OCI-LY7 (cell line): ENCODE results near the gene MCTP2. TPM values are rescaled to one million over a fixed set of nuclear protein-coding genes. Genes with fewer than 3 reads are reported as not detected.
"Not testable (repeated sequence)": the region's sequence is repeated elsewhere in the genome, so short reads cannot be mapped to it uniquely, and the experiment has no call there.

Experiments used
- BruUV-seq: library from RNA; stranded (reverse); fragments of 400-500 nt; replicated peaks from 2 replicates; lab custom pipeline; 2021; lab: Mats Ljungman, UMichigan
- CTCF ChIA-PET: fragments of 300-600 bp; sonication (Branson Sonifier 250); formaldehyde crosslinking; loops from one replicate; lab custom pipeline; 2022; ENCODE audit warnings: antibody characterized with exemption; ENCODE audit not compliant: unreplicated experiment; lab: Charles Lee
- POLR2A ChIA-PET: fragments of 300-600 bp; sonication (Branson Sonifier 250); formaldehyde crosslinking; loops from one replicate; lab custom pipeline; 2022; ENCODE audit warnings: antibody characterized with exemption; lab: Charles Lee
- DNase-seq: peaks from one replicate; pipeline ENCODE4 v3.0.0-alpha.2; 2015; ENCODE audit warnings: low spot score
- H2AFZ ChIP-seq: fragments of 200-600 bp; sonication (generic), shearing (Covaris generic); 2 replicates; pipeline ENCODE4 v1.6.1; 2014; ENCODE audit warnings: mild to moderate bottlenecking, antibody characterized with exemption, low read length, moderate library complexity
- H3K27ac ChIP-seq: fragments of 200-600 bp; sonication (generic); 2 replicates; pipeline ENCODE4 v1.5.1; 2014; ENCODE audit warnings: mixed run types, low read depth, mild to moderate bottlenecking, moderate library complexity, low read length, inconsistent platforms; ENCODE audit not compliant: poor library complexity, severe bottlenecking
- H3K36me3 ChIP-seq: fragments of 200-600 bp; sonication (generic); 2 replicates; pipeline ENCODE4 v1.6.1; 2014; ENCODE audit warnings: mild to moderate bottlenecking, antibody characterized with exemption, low read length, moderate library complexity, mixed read lengths; ENCODE audit not compliant: insufficient read depth
- H3K4me1 ChIP-seq: fragments of 200-600 bp; sonication (generic); 2 replicates; pipeline ENCODE4 v1.5.1; 2014; ENCODE audit warnings: mild to moderate bottlenecking, low read length; ENCODE audit not compliant: insufficient read depth, poor library complexity, severe bottlenecking
- H3K4me2 ChIP-seq: fragments of 200-600 bp; sonication (generic); 2 replicates; pipeline ENCODE4 v1.6.1; 2014; ENCODE audit warnings: mild to moderate bottlenecking, low read length
- H3K4me3 ChIP-seq: fragments of 200-600 bp; sonication (generic); 2 replicates; pipeline ENCODE4 v1.5.1; 2014; ENCODE audit warnings: mild to moderate bottlenecking, low read depth, low read length; ENCODE audit not compliant: poor library complexity, severe bottlenecking
- H3K79me2 ChIP-seq: fragments of 200-600 bp; sonication (generic); 2 replicates; pipeline ENCODE4 v1.6.1; 2016; ENCODE audit warnings: low read depth, mild to moderate bottlenecking, low read length, moderate library complexity, mixed read lengths; ENCODE audit not compliant: insufficient read depth
- H3K9me2 ChIP-seq: fragments of 200-600 bp; sonication (generic); 2 replicates; pipeline ENCODE4 v1.6.1; 2016; ENCODE audit warnings: mild to moderate bottlenecking, low read length, mixed read lengths; ENCODE audit not compliant: insufficient read depth
- H3K9me3 ChIP-seq: fragments of 200-600 bp; sonication (generic); 2 replicates; pipeline ENCODE4 v1.6.1; 2014; ENCODE audit warnings: mild to moderate bottlenecking, mixed run types, low read length, mixed read lengths
- H4K20me1 ChIP-seq: fragments of 200-600 bp; sonication (generic); 2 replicates; pipeline ENCODE4 v1.6.1; 2014; ENCODE audit warnings: mild to moderate bottlenecking, antibody characterized with exemption, low read length, moderate library complexity, mixed read lengths; ENCODE audit not compliant: insufficient read depth
- EZH2phosphoT487 ChIP-seq: fragments of 200-600 bp; sonication (generic); IDR thresholded peaks from 2 replicates; pipeline ENCODE4 v1.6.1; 2018; ENCODE audit warnings: low read depth, borderline replicate concordance, mild to moderate bottlenecking, mixed run types, antibody characterized with exemption, low read length, moderate library complexity, mixed read lengths
- intact Hi-C: fragments of 100-400 bp; cut with micrococcal nuclease; formaldehyde crosslinking; loops from one replicate; pipeline ENCODE4 v1.10.0; 2022; ENCODE audit not compliant: unreplicated experiment
- total RNA-seq, 2 experiments: library from RNA; depleted of rRNA in 1 of 2; stranded (reverse); fragments of >200 nt in 1 of 2; shearing (Covaris generic) in 1 of 2; gene quantifications; 2 replicates each; pipeline ENCODE4 v1.2.3, GENCODE V29; 2014 to 2022
- TF ChIP-seq, protein P1 (sequence below): fragments of 200-600 bp; sonication (generic); conservative IDR thresholded peaks from 2 replicates; pipeline ENCODE4 v1.5.1; 2014; ENCODE audit warnings: mild to moderate bottlenecking, antibody characterized with exemption, low read length, moderate library complexity, mixed read lengths

Gene MCTP2
- total RNA-seq, 2 experiments from 2014 or later = 73.2 to 90.6 TPM

DNA sequence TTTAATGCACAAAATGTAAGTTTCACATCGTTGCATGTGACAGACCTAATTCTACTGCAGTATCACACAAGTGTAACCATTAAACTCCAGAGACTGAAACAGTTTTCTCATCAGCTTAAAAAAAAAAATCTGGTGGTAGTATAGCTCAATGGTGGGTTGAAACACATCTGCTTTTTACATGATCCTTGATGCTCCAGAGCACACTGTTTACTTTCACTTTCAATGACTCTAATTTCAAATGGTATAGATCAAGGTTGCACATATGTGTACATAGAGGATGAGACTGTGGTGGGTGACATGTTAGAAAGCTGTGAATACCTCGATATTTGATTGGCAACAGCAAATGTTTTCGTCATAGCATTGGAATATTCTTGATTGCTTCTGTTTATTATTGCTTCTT is 22.4 kb downstream of the MCTP2 start:
- DNase-seq = peak; percentile 73
- POLR2A ChIA-PET = interaction anchor here (0.6 to 6.8 kb wide), 11 partner anchors 8 to 53 kb away, joined by 3 to 80 read pairs (median 5); partner anchors contain the start of gene MCTP2
- peaks cover 11% of the 10 kb centered on the region; the same call in 1 of the 2 replicates for H3K9me3 ChIP-seq
- H3K4me1 ChIP-seq = peaks cover 78% of the 10 kb centered on the region
- H2AFZ ChIP-seq = peak overlapping the region; percentile 11; the same call in 1 of the 2 replicates
- peaks cover 87% of the 10 kb centered on the region for H3K79me2 ChIP-seq
- H3K36me3 ChIP-seq = peaks cover 17% of the 10 kb centered on the region
- H3K4me2 ChIP-seq = peak overlapping the region; percentile 81
- H4K20me1 ChIP-seq = no peaks in the 10 kb centered on the region
- H3K9me2 ChIP-seq = no peaks in the 10 kb centered on the region
- no peak for TF ChIP-seq EZH2phosphoT487
- TF ChIP-seq, protein P1, sequence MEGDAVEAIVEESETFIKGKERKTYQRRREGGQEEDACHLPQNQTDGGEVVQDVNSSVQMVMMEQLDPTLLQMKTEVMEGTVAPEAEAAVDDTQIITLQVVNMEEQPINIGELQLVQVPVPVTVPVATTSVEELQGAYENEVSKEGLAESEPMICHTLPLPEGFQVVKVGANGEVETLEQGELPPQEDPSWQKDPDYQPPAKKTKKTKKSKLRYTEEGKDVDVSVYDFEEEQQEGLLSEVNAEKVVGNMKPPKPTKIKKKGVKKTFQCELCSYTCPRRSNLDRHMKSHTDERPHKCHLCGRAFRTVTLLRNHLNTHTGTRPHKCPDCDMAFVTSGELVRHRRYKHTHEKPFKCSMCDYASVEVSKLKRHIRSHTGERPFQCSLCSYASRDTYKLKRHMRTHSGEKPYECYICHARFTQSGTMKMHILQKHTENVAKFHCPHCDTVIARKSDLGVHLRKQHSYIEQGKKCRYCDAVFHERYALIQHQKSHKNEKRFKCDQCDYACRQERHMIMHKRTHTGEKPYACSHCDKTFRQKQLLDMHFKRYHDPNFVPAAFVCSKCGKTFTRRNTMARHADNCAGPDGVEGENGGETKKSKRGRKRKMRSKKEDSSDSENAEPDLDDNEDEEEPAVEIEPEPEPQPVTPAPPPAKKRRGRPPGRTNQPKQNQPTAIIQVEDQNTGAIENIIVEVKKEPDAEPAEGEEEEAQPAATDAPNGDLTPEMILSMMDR = no peak
- CTCF ChIA-PET = interaction anchor here (0.6 to 1.2 kb wide), 4 partner anchors 9 to 34 kb away, joined by 3 read pairs; partner anchors contain the start of gene MCTP2
- peak overlapping the region; percentile 97 for H3K27ac ChIP-seq
- intact Hi-C loops = loop anchor here (1.0 kb wide), 1 partner anchor 13 kb away; no protein-coding TSS in a partner anchor
- no TSS peak for BruUV-seq
- peak overlapping the region; percentile 56 for H3K4me3 ChIP-seq

DNA sequence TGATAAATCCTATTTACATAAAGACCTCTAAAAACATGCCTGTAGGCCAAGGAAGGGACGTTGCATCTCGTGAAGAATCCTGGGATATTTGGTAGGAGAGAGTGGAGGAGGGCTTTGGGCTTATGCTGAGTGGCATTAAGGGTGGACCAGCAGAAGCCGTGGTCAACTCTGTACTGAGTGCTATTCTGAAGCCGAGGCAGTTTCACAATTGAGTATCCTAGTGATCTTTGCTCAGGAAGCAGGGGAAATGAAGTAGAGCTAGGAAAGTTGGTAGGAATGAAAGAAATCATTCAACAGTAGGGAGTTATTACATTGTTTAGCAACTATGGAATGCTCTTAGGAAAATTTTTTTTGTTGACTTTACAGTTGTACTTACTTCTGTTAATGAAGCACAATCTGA is 24.2 kb downstream of the MCTP2 start:
- Histone ChIP-seq H3K9me2 (no peaks in the 10 kb centered on the region), H2AFZ (peak overlapping the region; percentile 8; the same call in 1 of the 2 replicates), H3K79me2 (peaks cover 83% of the 10 kb centered on the region), H3K4me1 (peaks cover 87% of the 10 kb centered on the region), H4K20me1 (no peaks in the 10 kb centered on the region), H3K36me3 (peaks cover 17% of the 10 kb centered on the region), H3K4me2 (peak overlapping the region; percentile 85), H3K27ac (peak overlapping the region; percentile 97), H3K4me3 (peak overlapping the region; percentile 16), H3K9me3 (peaks cover 11% of the 10 kb centered on the region; the same call in 1 of the 2 replicates)
- BruUV-seq = no TSS peak
- DNase-seq = no peak
- POLR2A ChIA-PET = interaction anchor here (0.8 to 6.8 kb wide), 10 partner anchors 9 to 54 kb away, joined by 3 to 80 read pairs (median 4); partner anchors contain the start of gene MCTP2
- no peak for TF ChIP-seq EZH2phosphoT487
- TF ChIP-seq, protein P1 = no peak
- intact Hi-C loops = no loop called here
- CTCF ChIA-PET = no interaction called here

DNA sequence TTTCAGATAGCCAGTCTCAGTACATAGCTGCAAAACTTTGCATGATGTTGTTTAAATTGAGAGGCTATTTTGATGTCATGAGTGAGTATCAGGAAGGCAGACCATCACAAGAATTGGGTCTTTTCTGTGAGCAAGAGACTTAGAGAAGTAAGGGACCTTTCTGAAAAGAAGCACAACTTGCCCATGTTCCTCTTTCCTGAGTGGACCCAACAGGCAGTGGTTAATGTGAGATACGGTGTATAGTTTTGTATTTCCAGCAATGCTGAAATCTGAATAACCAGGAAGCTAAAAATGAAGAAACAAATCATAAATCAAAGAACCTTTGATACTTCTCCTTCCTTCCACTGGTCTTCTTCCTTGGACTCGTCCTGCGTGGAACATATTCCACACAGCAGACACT is 25.1 kb downstream of the MCTP2 start:
- H4K20me1 ChIP-seq = no peaks in the 10 kb centered on the region
- H3K4me3 ChIP-seq = peak overlapping the region; percentile 16
- peaks cover 20% of the 10 kb centered on the region for H3K36me3 ChIP-seq
- H3K4me2 ChIP-seq = peak overlapping the region; percentile 85
- BruUV-seq = no TSS peak
- peaks cover 10% of the 10 kb centered on the region; the same call in 1 of the 2 replicates for H3K9me3 ChIP-seq
- DNase-seq = no peak
- peak overlapping the region; percentile 97 for H3K27ac ChIP-seq
- H2AFZ ChIP-seq = peak overlapping the region; percentile 8; the same call in 1 of the 2 replicates
- TF ChIP-seq EZH2phosphoT487 = no peak
- TF ChIP-seq, protein P1 = no peak
- POLR2A ChIA-PET = interaction anchor here (0.6 to 6.8 kb wide), 12 partner anchors 10 to 1418 kb away, joined by 3 to 80 read pairs (median 4); partner anchors contain the start of gene MCTP2
- peaks cover 96% of the 10 kb centered on the region for H3K4me1 ChIP-seq
- no peaks in the 10 kb centered on the region for H3K9me2 ChIP-seq
- peaks cover 83% of the 10 kb centered on the region for H3K79me2 ChIP-seq
- CTCF ChIA-PET = no interaction called here
- intact Hi-C loops = no loop called here

DNA sequence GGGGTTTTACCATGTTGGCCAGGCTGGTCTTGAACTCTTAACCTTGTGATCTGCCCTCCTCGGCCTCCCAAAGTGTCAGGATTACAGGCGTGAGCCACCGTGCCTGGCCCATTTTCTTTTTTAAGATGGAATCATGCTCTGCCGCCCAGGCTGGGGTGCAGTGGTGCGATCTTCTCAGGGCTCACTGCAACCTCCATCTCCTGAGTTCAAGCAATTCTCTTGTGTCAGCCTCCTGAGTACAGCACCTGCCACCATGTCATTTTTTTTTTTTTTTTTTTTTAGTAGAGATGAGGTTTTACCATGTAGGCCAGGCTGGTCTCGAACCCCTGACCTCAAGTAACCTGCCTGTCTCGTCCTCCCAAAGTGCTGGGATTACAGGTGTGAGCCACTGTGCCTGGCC is 26.4 kb downstream of the MCTP2 start:
- CTCF ChIA-PET = not testable (repeated sequence)
- intact Hi-C loops = loop anchor here (1.0 to 2.0 kb wide), 6 partner anchors 19 to 67 kb away; partner anchors contain the start of gene MCTP2
- H3K79me2 ChIP-seq = peaks cover 83% of the 10 kb centered on the region

More for the DNA sequence above, 26.4 kb downstream of the MCTP2 start:
- H3K4me2 ChIP-seq = peak overlapping the region; percentile 85
- not testable (repeated sequence) for BruUV-seq, H3K9me3 ChIP-seq, H3K36me3 ChIP-seq, H2AFZ ChIP-seq, H3K9me2 ChIP-seq, H4K20me1 ChIP-seq
- H3K4me1 ChIP-seq = peaks cover 98% of the 10 kb centered on the region
- POLR2A ChIA-PET = interaction anchor here (6.8 kb wide), 1 partner anchor 25 kb away, joined by 80 read pairs; the partner anchor contains the start of gene MCTP2
- peak overlapping the region; percentile 97 for H3K27ac ChIP-seq
- H3K4me3 ChIP-seq = peak overlapping the region; percentile 16
- DNase-seq = peak; percentile 67
